Right cardiac atrium (tissue), 5 donors: ENCODE measurements around the gene LRRC34. TPM values are rescaled to one million over a fixed set of nuclear protein-coding genes. Genes with fewer than 3 reads are reported as not detected.

Source experiments
- ATAC-seq, 2 donors: fragments of 200-7000 bp; cut with Tn5 transposase; one replicate each; pipeline versions ENCODE4 v1.8.0 to v1.9.1; 2020; ENCODE audit warnings: moderate library complexity in 2 of 2, mild to moderate bottlenecking in 1 of 2
- DNase-seq, 3 donors: peaks; one replicate each; pipeline ENCODE4 v3.0.0-alpha.2; 2020
- H3K27ac ChIP-seq: one replicate; pipeline ENCODE4 v1.5.1; 2013; ENCODE audit warnings: mild to moderate bottlenecking, low read length, control low read depth, moderate library complexity
- H3K27me3 ChIP-seq: one replicate; pipeline ENCODE4 v1.6.1; 2013; ENCODE audit not compliant: control insufficient read depth, insufficient read depth
- H3K4me1 ChIP-seq: one replicate; pipeline ENCODE4 v1.6.1; 2013; ENCODE audit warnings: low read length; ENCODE audit not compliant: control insufficient read depth, insufficient read depth
- H3K4me3 ChIP-seq: one replicate; pipeline ENCODE4 v1.5.1; 2013; ENCODE audit warnings: low read length, control low read depth
- H3K9me3 ChIP-seq: one replicate; pipeline ENCODE4 v1.6.1; 2013; ENCODE audit warnings: low read length; ENCODE audit not compliant: control insufficient read depth
- WGBS: extraction: QIAGEN DNeasy Blood & Tissue Kit; methylation state at CpG from one replicate; pipeline ENCODE4 v1.1.7; 2013; 5-methylcytosine and 5-hydroxymethylcytosine counted together
- intact Hi-C, 4 donors: fragments of 100-400 bp; cut with DNase I; formaldehyde crosslinking; loops; one replicate each; pipeline versions ENCODE4 v1.11.0 to v1.14.0; 2022 to 2023
- polyA plus RNA-seq: library from polyadenylated mRNA; stranded (reverse); fragments of 200-250 nt; gene quantifications from one replicate; pipeline ENCODE4 v1.2.3, GENCODE V29; 2013
- total RNA-seq, 4 donors: library from RNA; stranded (reverse); fragmentation: NEBNext Ultra II Directional; extraction: Animal tissue kit (Norgen Biotek cat#: 25700); gene quantifications; one replicate each; pipeline ENCODE4 v1.2.1, GENCODE V29; 2021
- donor health status: healthy with polysubstance abuse.
- donor health status: DM: no; HTN: yes; CAD: no.
- donor health status: DM: no; HTN: no; CAD: no.
- donor health status: DM: no; HTN: yes; CAD: no; lungs with severe emphysema.
- donor health status: DM: yes; HTN: yes; CAD: no.

The LRRC34 gene
- total and polyA plus RNA-seq, 5 donors = 2.1 to 5.5 (median 2.9) TPM

GRCh38 chr3:169764312-169764881 is 48.3 kb downstream of the LRRC34 start:
- ATAC-seq = peak; percentile 72 to 80
- H3K27ac ChIP-seq = peak overlapping the region; percentile 96
- intact Hi-C loops = no loop called here

GRCh38 chr3:169760479-169760878 is 52.2 kb downstream of the LRRC34 start:
- WGBS = 68% methylated on average over 4 of the region's 4 CpGs
- H3K4me1 ChIP-seq = no peaks in the 10 kb centered on the region
- no peak for DNase-seq
- no peak overlapping the region for H3K4me3 ChIP-seq
- intact Hi-C loops = no loop called here
- no peaks in the 10 kb centered on the region for H3K27me3 ChIP-seq
- H3K9me3 ChIP-seq = no peaks in the 10 kb centered on the region
- ATAC-seq = no peak
- H3K27ac ChIP-seq = no peak overlapping the region

More at GRCh38 chr3:169764312-169764881, 48.3 kb downstream of the LRRC34 start:
- no peaks in the 10 kb centered on the region for H3K4me1 ChIP-seq
- no peaks in the 10 kb centered on the region for H3K27me3 ChIP-seq
- WGBS = under 1% methylated on average over 46 of the region's 46 CpGs
- DNase-seq = peak; percentile 79 to 89 (median 85)
- H3K4me3 ChIP-seq = peak overlapping the region; percentile 90
- no peaks in the 10 kb centered on the region for H3K9me3 ChIP-seq

GRCh38 chr3:169759256-169759655 is 53.4 kb downstream of the LRRC34 start:
- intact Hi-C loops = no loop called here
- H3K27me3 ChIP-seq = no peaks in the 10 kb centered on the region
- no peak for ATAC-seq
- no peaks in the 10 kb centered on the region for H3K4me1 ChIP-seq
- no peak overlapping the region for H3K27ac ChIP-seq
- H3K4me3 ChIP-seq = no peak overlapping the region
- no peak for DNase-seq
- 79% methylated on average over 2 of the region's 2 CpGs for WGBS
- H3K9me3 ChIP-seq = no peaks in the 10 kb centered on the region

GRCh38 chr3:169758359-169758994 is 54.2 kb downstream of the LRRC34 start:
- Histone ChIP-seq H3K4me3 (no peak overlapping the region), H3K9me3 (no peaks in the 10 kb centered on the region), H3K27me3 (no peaks in the 10 kb centered on the region), H3K4me1 (no peaks in the 10 kb centered on the region), H3K27ac (no peak overlapping the region)
- 57% methylated on average over 5 of the region's 5 CpGs for WGBS
- intact Hi-C loops = no loop called here
- no peak for ATAC-seq
- no peak for DNase-seq

- 58% methylated on average over 2 of the region's 2 CpGs for WGBS
- H3K9me3 ChIP-seq = no peaks in the 10 kb centered on the region
- no peaks in the 10 kb centered on the region for H3K27me3 ChIP-seq
- intact Hi-C loops = no loop called here
- no peak overlapping the region for H3K27ac ChIP-seq
- H3K4me3 ChIP-seq = no peak overlapping the region
- H3K4me1 ChIP-seq = no peaks in the 10 kb centered on the region
- no peak for DNase-seq
- no peak for ATAC-seq
Observed at GRCh38 chr3:169755488-169755887, 57.2 kb downstream of the LRRC34 start.

- 90% methylated on average over 3 of the region's 3 CpGs for WGBS
- Histone ChIP-seq H3K4me3 (no peak overlapping the region), H3K27me3 (no peaks in the 10 kb centered on the region), H3K9me3 (no peaks in the 10 kb centered on the region), H3K27ac (no peak overlapping the region), H3K4me1 (no peaks in the 10 kb centered on the region)
- intact Hi-C loops = no loop called here
- DNase-seq (no peak), ATAC-seq (no peak)
Observed at GRCh38 chr3:169754711-169755110, 58.0 kb downstream of the LRRC34 start.

GRCh38 chr3:169751875-169752274 is 60.8 kb downstream of the LRRC34 start:
- no peak overlapping the region for H3K27ac ChIP-seq
- intact Hi-C loops = no loop called here
- DNase-seq (no peak), ATAC-seq (no peak)
- H3K27me3 ChIP-seq = peaks cover 3% of the 10 kb centered on the region
- H3K4me1 ChIP-seq = no peaks in the 10 kb centered on the region
- WGBS = 78% methylated on average over 2 of the region's 2 CpGs
- no peak overlapping the region for H3K4me3 ChIP-seq
- no peaks in the 10 kb centered on the region for H3K9me3 ChIP-seq

- 31% methylated on average over 2 of the region's 2 CpGs for WGBS
- DNase-seq (no peak), ATAC-seq (no peak)
- no peaks in the 10 kb centered on the region for H3K9me3 ChIP-seq
- intact Hi-C loops = no loop called here
- no peak overlapping the region for H3K4me3 ChIP-seq
- H3K27me3 ChIP-seq = peaks cover 3% of the 10 kb centered on the region
- H3K4me1 ChIP-seq = no peaks in the 10 kb centered on the region
- no peak overlapping the region for H3K27ac ChIP-seq
Observed at GRCh38 chr3:169750665-169751064, 62.0 kb downstream of the LRRC34 start.

GRCh38 chr3:169748670-169749069 is 64.0 kb downstream of the LRRC34 start:
- no peak for DNase-seq
- intact Hi-C loops = loop anchor here in 3 of 4 donors (5.0 to 10.0 kb wide), 5 partner anchors 81 to 794 kb away; no protein-coding TSS in a partner anchor
- Histone ChIP-seq H3K4me3 (no peak overlapping the region), H3K27ac (no peak overlapping the region), H3K27me3 (peaks cover 3% of the 10 kb centered on the region), H3K9me3 (no peaks in the 10 kb centered on the region), H3K4me1 (no peaks in the 10 kb centered on the region)
- 74% methylated on average over 3 of the region's 3 CpGs for WGBS
- no peak for ATAC-seq

- Histone ChIP-seq H3K9me3 (no peaks in the 10 kb centered on the region), H3K27me3 (peaks cover 3% of the 10 kb centered on the region), H3K27ac (no peak overlapping the region), H3K4me1 (no peaks in the 10 kb centered on the region), H3K4me3 (no peak overlapping the region)
- DNase-seq (no peak), ATAC-seq (no peak)
- intact Hi-C loops = loop anchor here in 3 of 4 donors (5.0 to 10.0 kb wide), 5 partner anchors 80 to 792 kb away; no protein-coding TSS in a partner anchor
- 65% methylated on average over 6 of the region's 6 CpGs for WGBS
Observed at GRCh38 chr3:169746924-169747323, 65.8 kb downstream of the LRRC34 start.

- Histone ChIP-seq H3K27ac (no peak overlapping the region), H3K4me1 (no peaks in the 10 kb centered on the region), H3K27me3 (peaks cover 3% of the 10 kb centered on the region), H3K4me3 (no peak overlapping the region), H3K9me3 (no peaks in the 10 kb centered on the region)
- intact Hi-C loops = loop anchor here in 3 of 4 donors (5.0 to 10.0 kb wide), 5 partner anchors 77 to 790 kb away; no protein-coding TSS in a partner anchor
- 45% methylated on average over 1 of the region's 1 CpG for WGBS
- DNase-seq (no peak), ATAC-seq (peak; percentile 39 to 47)
Observed at GRCh38 chr3:169744366-169745054, 68.2 kb downstream of the LRRC34 start.
